PC-9 (cell line): Measurements from ENCODE around the gene RBFOX2. TPM values are rescaled to one million over a fixed set of nuclear protein-coding genes. Genes with fewer than 3 reads are reported as not detected.

Experiments used
- BruUV-seq: library from RNA; stranded (reverse); fragments of 400-500 nt; replicated peaks from 2 replicates; lab custom pipeline; 2021; lab: Mats Ljungman, UMichigan
- CTCF ChIA-PET: fragments of 300-600 bp; sonication (Branson Sonifier 250); formaldehyde crosslinking; loops from one replicate; lab custom pipeline; 2022; ENCODE audit warnings: antibody characterized with exemption; lab: Charles Lee
- POLR2A ChIA-PET: fragments of 300-600 bp; sonication (Branson Sonifier 250); formaldehyde crosslinking; loops from one replicate; lab custom pipeline; 2022; ENCODE audit warnings: antibody characterized with exemption; ENCODE audit not compliant: unreplicated experiment; lab: Charles Lee
- DNase-seq, 2 experiments: peaks; one replicate each; pipeline versions ENCODE4 v3.0.0 to v3.0.0-alpha.2; 2015 to 2022; ENCODE audit warnings: mixed read lengths in 1 of 2
- H2AFZ ChIP-seq: fragments of 200-600 bp; sonication (generic); 2 replicates; pipeline ENCODE4 v1.8.1; 2017; ENCODE audit warnings: antibody characterized with exemption
- H3F3A ChIP-seq: fragments of 200-600 bp; sonication (generic); 2 replicates; pipeline ENCODE4 v1.8.1; 2017; ENCODE audit warnings: antibody characterized with exemption, mild to moderate bottlenecking, low read depth; ENCODE audit not compliant: insufficient read depth
- H3K27ac ChIP-seq: fragments of 200-600 bp; sonication (generic); 2 replicates; pipeline ENCODE4 v1.6.1; 2016; ENCODE audit warnings: mixed run types
- H3K27me3 ChIP-seq: fragments of 200-600 bp; sonication (generic); 2 replicates; pipeline ENCODE4 v1.6.1; 2016; ENCODE audit warnings: low read depth, mixed run types; ENCODE audit not compliant: insufficient read depth
- H3K36me3 ChIP-seq: fragments of 200-600 bp; sonication (generic); 2 replicates; pipeline ENCODE4 v1.6.1; 2016; ENCODE audit warnings: low read depth, mixed run types
- H3K4me1 ChIP-seq: fragments of 200-600 bp; sonication (generic); replicated peaks from 2 replicates; pipeline ENCODE4 v1.6.1; 2016; ENCODE audit warnings: mixed run types; ENCODE audit not compliant: insufficient read depth
- H3K4me2 ChIP-seq: fragments of 200-600 bp; sonication (generic); 2 replicates; pipeline ENCODE4 v1.6.1; 2017; ENCODE audit warnings: mixed run types
- H3K4me3 ChIP-seq: fragments of 200-600 bp; sonication (generic); 2 replicates; pipeline ENCODE4 v1.6.1; 2016; ENCODE audit warnings: mixed run types
- H3K79me2 ChIP-seq: fragments of 200-600 bp; sonication (generic); 2 replicates; pipeline ENCODE4 v1.6.1; 2017; ENCODE audit warnings: low read depth, mixed run types
- H3K9me2 ChIP-seq: fragments of 200-600 bp; sonication (generic); 2 replicates; pipeline ENCODE4 v1.8.1; 2017; ENCODE audit warnings: mild to moderate bottlenecking; ENCODE audit not compliant: insufficient read depth
- H3K9me3 ChIP-seq: fragments of 200-600 bp; sonication (generic); 2 replicates; pipeline ENCODE4 v1.8.1; 2016; ENCODE audit warnings: low read depth; ENCODE audit not compliant: insufficient read depth
- H4K20me1 ChIP-seq: fragments of 200-600 bp; sonication (generic); 2 replicates; pipeline ENCODE4 v1.8.1; 2017; ENCODE audit not compliant: insufficient read depth
- EZH2 ChIP-seq: fragments of 200-600 bp; sonication (generic); IDR thresholded peaks from 2 replicates; pipeline ENCODE4 v1.8.0; 2017; ENCODE audit warnings: antibody characterized with exemption, low read depth
- intact Hi-C: fragments of 100-400 bp; cut with micrococcal nuclease; formaldehyde crosslinking; loops from one replicate; pipeline ENCODE4 v1.10.0; 2022; ENCODE audit not compliant: unreplicated experiment
- total RNA-seq: library from RNA; stranded (reverse); gene quantifications from 2 replicates; pipeline ENCODE4 v1.2.3, GENCODE V29; 2021
- TF ChIP-seq, protein P1 (sequence below): fragments of 200-600 bp; sonication (generic); conservative IDR thresholded peaks from 2 replicates; pipeline ENCODE4 v1.6.1; 2017; ENCODE audit warnings: mixed run types, antibody characterized with exemption, mild to moderate bottlenecking, moderate library complexity

RBFOX2 gene
- total RNA-seq, 1 experiment from 2014 or later: 109 TPM

DNA sequence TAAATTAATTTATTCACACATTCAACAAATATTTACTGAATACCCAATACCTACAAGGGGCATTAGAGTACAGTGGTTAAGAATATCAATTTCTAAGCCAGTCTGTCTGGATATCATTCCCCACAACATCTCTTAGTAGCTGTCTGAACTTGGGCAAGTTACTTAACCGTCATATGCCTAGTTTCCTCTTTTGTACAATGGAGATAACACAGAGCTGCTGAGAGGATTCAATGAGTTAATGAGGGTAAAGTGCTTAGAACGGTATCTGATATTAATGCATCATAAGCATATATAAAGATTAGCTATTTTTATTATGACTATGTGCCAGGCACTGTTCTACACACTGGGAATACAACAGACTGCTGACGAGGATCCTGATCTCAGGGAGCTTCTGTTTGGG lies 194.6 kb downstream of the RBFOX2 start:
- Histone ChIP-seq H3F3A (peaks cover 32% of the 10 kb centered on the region), H3K27me3 (no peaks in the 10 kb centered on the region), H3K36me3 (0 out of 2 replicates have a peak, but pooled peaks cover 6% of the 10 kb centered on the region), H3K79me2 (peaks cover 90% of the 10 kb centered on the region), H3K9me3 (no peaks in the 10 kb centered on the region), H4K20me1 (no peaks in the 10 kb centered on the region; the same call in 1 of the 2 replicates), H3K4me3 (peak overlapping the region; percentile 55; the same call in 1 of the 2 replicates), H3K9me2 (no peaks in the 10 kb centered on the region), H2AFZ (no peak overlapping the region), H3K4me1 (peaks cover 57% of the 10 kb centered on the region), H3K27ac (peak overlapping the region; percentile 93), H3K4me2 (peak overlapping the region; percentile 83)
- no peak for DNase-seq
- BruUV-seq: no TSS peak
- intact Hi-C loops: loop anchor here (1.0 kb wide), 1 partner anchor 61 kb away; no protein-coding TSS in a partner anchor
- POLR2A ChIA-PET: no interaction called here
- no peak for TF ChIP-seq EZH2
- TF ChIP-seq, protein P1, sequence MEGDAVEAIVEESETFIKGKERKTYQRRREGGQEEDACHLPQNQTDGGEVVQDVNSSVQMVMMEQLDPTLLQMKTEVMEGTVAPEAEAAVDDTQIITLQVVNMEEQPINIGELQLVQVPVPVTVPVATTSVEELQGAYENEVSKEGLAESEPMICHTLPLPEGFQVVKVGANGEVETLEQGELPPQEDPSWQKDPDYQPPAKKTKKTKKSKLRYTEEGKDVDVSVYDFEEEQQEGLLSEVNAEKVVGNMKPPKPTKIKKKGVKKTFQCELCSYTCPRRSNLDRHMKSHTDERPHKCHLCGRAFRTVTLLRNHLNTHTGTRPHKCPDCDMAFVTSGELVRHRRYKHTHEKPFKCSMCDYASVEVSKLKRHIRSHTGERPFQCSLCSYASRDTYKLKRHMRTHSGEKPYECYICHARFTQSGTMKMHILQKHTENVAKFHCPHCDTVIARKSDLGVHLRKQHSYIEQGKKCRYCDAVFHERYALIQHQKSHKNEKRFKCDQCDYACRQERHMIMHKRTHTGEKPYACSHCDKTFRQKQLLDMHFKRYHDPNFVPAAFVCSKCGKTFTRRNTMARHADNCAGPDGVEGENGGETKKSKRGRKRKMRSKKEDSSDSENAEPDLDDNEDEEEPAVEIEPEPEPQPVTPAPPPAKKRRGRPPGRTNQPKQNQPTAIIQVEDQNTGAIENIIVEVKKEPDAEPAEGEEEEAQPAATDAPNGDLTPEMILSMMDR: no peak
- CTCF ChIA-PET: no interaction called here

DNA sequence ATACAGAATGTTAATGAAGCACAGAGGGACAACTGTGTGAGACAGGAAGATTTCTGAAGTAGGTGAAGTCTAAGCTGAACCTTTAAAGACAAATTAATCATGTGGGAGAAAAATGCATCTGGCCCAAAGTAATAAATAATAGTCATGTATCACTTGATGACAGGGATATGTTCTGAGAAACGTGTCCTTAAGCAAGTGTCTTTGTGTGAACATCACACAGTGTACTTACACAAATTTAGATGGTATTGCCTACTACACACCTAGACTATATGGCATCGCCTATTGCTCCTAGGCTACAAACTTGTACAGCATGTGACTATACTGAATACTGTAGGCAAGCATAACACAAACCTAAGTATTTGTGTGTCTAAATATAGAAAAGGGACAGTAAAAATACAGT lies 198.3 kb downstream of the RBFOX2 start:
- peaks cover 15% of the 10 kb centered on the region for H3F3A ChIP-seq
- 0 out of 2 replicates have a peak, but pooled peaks cover 6% of the 10 kb centered on the region for H3K36me3 ChIP-seq
- ChIA-PET CTCF (no interaction called here), POLR2A (no interaction called here)
- H3K9me3 ChIP-seq: no peaks in the 10 kb centered on the region
- no TSS peak for BruUV-seq
- no peaks in the 10 kb centered on the region for H3K9me2 ChIP-seq
- no peak overlapping the region for H3K4me3 ChIP-seq
- DNase-seq: no peak
- H3K4me1 ChIP-seq: peaks cover 26% of the 10 kb centered on the region
- H3K27me3 ChIP-seq: no peaks in the 10 kb centered on the region
- H2AFZ ChIP-seq: no peak overlapping the region
- TF ChIP-seq, protein P1: no peak
- TF ChIP-seq EZH2: no peak
- H3K27ac ChIP-seq: no peak overlapping the region
- no peak overlapping the region for H3K4me2 ChIP-seq
- peaks cover 97% of the 10 kb centered on the region for H3K79me2 ChIP-seq
- peaks cover 8% of the 10 kb centered on the region; the same call in 1 of the 2 replicates for H4K20me1 ChIP-seq
- intact Hi-C loops: no loop called here

DNA sequence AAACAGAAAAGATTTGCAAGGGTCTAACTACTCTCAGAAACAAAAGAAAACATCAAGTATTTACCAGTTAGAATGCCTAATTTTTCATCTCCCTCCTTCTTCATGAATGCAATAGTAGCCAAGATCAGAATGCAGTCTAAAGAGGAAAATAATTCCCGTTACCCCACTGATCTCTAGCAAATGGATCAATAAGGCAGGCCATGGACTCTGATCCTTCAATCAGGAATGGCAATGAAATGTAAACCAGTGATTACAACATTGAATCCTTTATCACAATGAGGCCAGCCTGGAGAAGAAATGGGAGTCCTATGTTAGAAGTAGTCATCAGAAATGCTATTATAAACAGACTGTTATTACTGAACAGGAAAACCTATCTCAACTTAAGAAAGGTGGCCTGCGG lies 204.4 kb downstream of the RBFOX2 start:
- 0 out of 2 replicates have a peak, but pooled peaks cover 13% of the 10 kb centered on the region for H3K36me3 ChIP-seq
- H3K4me1 ChIP-seq: no peaks in the 10 kb centered on the region
- peaks cover 98% of the 10 kb centered on the region for H3K79me2 ChIP-seq
- no peak overlapping the region for H3K27ac ChIP-seq
- ChIA-PET CTCF (no interaction called here), POLR2A (no interaction called here)
- H3K27me3 ChIP-seq: no peaks in the 10 kb centered on the region
- H3K4me2 ChIP-seq: no peak overlapping the region
- no peak overlapping the region for H2AFZ ChIP-seq
- intact Hi-C loops: no loop called here
- no peak for TF ChIP-seq EZH2
- TF ChIP-seq, protein P1: no peak
- H3K9me2 ChIP-seq: no peaks in the 10 kb centered on the region
- H4K20me1 ChIP-seq: peaks cover 8% of the 10 kb centered on the region
- no TSS peak for BruUV-seq
- H3K9me3 ChIP-seq: no peaks in the 10 kb centered on the region
- no peak overlapping the region for H3K4me3 ChIP-seq
- DNase-seq: no peak
- no peaks in the 10 kb centered on the region; the same call in 1 of the 2 replicates for H3F3A ChIP-seq
